H7 (cell line): ENCODE measurements around the gene EIF4G2. TPM values are rescaled to one million over a fixed set of nuclear protein-coding genes. Genes with fewer than 3 reads are reported as not detected.
"Not testable (repeated sequence)": the region's sequence is repeated elsewhere in the genome, so short reads cannot be mapped to it uniquely, and the experiment has no call there.

Source experiments
- DNase-seq: peaks from one replicate; pipeline ENCODE4 v3.0.0; 2012
- H3K27me3 ChIP-seq: 2 replicates; pipeline ENCODE4 v1.6.0; 2011; ENCODE audit warnings: mild to moderate bottlenecking, low read length; ENCODE audit not compliant: control insufficient read depth, insufficient read depth
- H3K36me3 ChIP-seq: replicated peaks from 2 replicates; pipeline ENCODE4 v1.5.1; 2011; ENCODE audit warnings: low read length; ENCODE audit not compliant: control insufficient read depth, insufficient read depth
- H3K4me3 ChIP-seq: 2 replicates; pipeline ENCODE4 v1.5.1; 2011; ENCODE audit warnings: low read depth, mild to moderate bottlenecking, control low read depth, low read length, moderate library complexity; ENCODE audit not compliant: insufficient read depth
- total RNA-seq: library from RNA; depleted of rRNA; stranded (reverse); fragments of >200 nt; shearing (Covaris generic); gene quantifications from 2 replicates; pipeline ENCODE4 v1.2.3, GENCODE V29; 2014

The EIF4G2 gene
- total RNA-seq, 1 experiment from 2014 or later: 799 TPM

DNA sequence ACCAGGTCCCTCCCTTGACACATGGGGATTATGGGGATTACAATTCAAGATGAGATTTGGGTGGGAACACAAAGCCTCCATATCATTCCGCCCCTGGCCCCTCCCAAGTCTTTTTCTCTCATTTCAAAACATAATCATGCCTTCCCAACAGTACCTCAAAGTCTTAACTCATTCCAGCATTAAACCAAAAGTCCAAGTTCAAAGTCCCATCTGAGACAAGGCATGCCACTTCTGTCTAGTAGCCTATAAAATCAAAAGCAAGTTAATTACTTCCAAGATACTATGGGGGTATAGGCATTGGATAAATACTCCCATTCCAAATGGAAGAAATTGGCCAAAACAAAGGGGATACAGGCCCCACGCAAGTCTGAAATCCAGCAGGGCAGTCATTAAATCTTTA, 19.7 kb upstream of the EIF4G2 start:
- H3K36me3 ChIP-seq: no peaks in the 10 kb centered on the region
- no peaks in the 10 kb centered on the region for H3K27me3 ChIP-seq
- no peak overlapping the region for H3K4me3 ChIP-seq
- no peak for DNase-seq

DNA sequence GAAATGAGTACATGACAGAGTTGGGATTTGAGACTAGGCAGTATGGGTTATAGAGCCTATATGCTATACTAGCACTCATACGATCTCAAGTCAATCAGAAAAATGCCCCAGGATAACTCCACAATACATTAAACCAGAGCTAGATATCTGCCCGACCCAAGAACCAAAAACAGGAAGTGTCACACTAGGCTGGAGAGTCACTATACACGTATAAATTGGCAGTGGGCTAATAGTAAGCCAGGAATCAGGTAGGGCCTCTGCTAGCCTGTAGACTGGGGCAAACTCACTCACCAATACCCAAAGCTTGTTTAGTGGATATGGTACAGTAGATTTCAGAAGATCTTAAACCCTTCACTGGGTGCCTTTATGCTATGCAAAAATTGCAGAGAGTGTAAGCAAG, 16.2 kb upstream of the EIF4G2 start:
- H3K36me3 ChIP-seq: no peaks in the 10 kb centered on the region
- H3K27me3 ChIP-seq: no peaks in the 10 kb centered on the region
- DNase-seq: no peak
- no peak overlapping the region for H3K4me3 ChIP-seq

DNA sequence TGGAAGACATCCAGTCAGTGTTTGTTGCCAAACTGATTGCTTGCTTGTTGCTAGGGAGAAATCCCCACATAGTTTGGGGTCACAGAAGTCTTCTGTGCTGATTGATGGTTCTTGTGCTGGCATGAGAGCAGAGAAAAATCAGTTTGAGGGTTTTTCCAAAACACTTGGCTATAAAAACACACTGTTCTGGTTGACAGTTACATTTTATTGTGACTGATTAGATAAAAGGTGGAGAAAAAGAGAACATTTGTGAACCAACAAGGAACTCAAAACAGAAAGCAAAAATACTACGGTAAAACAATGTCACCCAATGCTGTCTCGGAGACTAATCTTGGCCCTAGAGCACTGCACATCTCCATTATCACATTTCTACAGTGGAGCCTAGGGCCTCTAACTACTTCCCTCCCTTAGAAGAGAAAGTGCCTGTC, 14.4 kb upstream of the EIF4G2 start:
- H3K4me3 ChIP-seq: no peak overlapping the region
- no peaks in the 10 kb centered on the region for H3K27me3 ChIP-seq
- no peaks in the 10 kb centered on the region for H3K36me3 ChIP-seq
- no peak for DNase-seq

DNA sequence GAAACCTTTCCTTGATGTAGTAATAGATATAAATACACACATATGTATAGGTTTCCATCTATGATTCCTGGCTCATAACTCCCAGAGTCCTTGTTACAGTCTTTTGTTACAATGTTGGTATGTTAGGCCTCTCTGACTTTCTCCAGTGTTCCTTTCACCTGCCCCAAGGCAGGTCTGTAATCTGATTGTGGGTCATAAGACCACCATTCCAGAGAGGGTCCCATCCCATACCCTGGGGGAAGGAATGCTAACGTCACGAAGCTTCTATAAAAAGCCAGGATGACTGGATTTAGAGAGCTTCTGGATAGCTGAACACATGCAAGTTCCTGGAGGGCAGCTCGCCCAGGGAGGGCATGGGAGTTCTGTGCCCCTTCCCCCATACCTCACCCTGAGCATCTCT, 13.8 kb upstream of the EIF4G2 start:
- H3K27me3 ChIP-seq, H3K36me3 ChIP-seq, H3K4me3 ChIP-seq, DNase-seq: not testable (repeated sequence)

DNA sequence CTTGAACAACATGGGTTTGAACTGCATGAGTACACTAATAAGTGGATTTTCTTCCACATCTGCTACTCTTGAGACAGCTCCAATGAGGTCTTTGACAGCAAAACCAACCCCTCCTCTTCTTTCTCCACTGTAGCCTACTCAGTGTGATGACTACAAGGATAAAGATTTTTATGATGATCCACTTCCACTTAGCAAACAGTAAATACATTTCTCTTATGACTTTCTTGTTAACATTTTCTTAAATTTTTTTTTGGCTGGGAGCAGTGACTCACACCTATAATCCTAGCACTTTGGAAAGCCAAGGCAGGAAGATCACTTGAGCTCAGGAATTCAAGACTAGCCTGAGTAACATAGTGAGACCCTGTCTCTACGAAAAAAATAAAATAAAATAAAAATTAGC, 9.9 kb upstream of the EIF4G2 start:
- Histone ChIP-seq H3K27me3 (no peaks in the 10 kb centered on the region), H3K36me3 (no peaks in the 10 kb centered on the region), H3K4me3 (no peak overlapping the region)
- DNase-seq: no peak

DNA sequence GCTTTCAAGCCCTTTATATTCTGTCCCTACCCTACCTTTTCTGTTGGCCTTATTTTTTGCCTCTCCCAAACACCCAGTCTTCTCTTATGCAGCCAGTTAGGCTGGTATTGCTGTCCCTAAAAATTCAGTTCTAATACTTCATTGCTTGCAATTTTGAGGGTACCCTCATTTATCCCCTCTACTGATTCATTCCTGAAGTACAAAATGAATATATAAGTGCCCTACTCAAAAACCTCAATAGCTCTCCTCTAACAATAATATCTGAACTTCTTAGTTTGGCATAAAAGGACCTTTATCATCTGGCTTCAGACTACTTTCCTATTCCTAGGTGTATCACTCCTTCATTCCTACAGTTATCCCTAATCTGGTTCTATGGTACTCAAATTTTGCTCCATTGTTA, 5.2 kb upstream of the EIF4G2 start:
- Histone ChIP-seq H3K36me3 (no peaks in the 10 kb centered on the region), H3K4me3 (no peak overlapping the region), H3K27me3 (no peaks in the 10 kb centered on the region; the same call in 1 of the 2 replicates)
- DNase-seq: no peak

DNA sequence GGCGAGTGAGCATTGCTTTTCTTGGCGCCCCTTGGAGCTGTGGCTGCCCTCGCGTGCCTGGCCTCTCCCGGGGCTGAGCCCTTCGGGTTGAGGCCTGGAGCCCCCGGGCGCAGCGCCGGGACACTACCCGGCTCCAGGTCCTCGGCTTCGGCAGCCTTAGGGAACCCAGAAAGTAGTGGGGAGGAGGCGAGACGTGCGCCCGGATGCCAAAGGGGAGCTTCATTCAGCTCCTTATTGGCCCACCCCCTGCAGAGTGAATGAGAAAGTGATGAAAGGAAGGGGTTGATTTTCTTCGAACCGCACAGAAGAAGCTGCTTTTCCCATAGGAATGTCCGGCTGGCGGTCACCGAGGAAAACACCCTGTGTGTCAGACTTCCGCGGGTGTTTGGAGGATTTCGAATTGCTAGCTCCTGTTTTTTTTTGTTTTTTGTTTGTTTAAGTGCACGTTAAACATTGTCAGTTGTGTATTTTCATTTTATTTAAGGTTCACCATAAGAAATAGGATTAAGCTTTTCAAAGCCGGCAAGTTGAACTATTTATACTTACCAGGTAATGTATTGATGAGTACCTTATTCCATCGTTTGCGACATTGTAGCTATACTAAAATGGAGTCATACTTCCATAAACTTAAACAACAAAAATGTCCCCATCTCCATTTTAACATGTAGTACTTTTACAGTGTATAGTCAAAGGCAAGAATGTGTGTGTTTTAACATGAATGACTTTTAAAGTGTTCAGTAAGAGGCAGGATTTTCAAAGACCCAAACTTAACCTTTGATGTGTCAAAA, 841 bp upstream of the EIF4G2 start:
- Histone ChIP-seq H3K27me3 (no peaks in the 10 kb centered on the region; the same call in 1 of the 2 replicates), H3K36me3 (peaks cover 20% of the 10 kb centered on the region), H3K4me3 (peak overlapping the region; percentile 98)
- peak; percentile 77 for DNase-seq

DNA sequence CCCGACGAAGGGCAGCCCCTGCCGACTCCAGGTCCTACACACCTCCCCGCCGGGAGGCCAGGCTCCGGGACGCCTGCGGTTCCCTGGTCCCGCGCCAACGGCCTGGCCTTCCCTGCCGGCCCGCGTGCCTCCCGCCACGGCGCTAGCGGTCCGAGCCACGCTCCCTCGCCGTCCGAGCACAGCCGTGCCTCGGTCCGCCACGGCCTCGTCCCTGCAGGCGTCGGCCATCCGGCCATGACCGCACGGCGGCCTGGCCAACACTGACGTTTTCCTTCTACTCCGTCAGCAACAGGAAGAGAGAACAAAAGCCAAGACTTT, 532 bp downstream of the EIF4G2 start:
- Histone ChIP-seq H3K27me3 (no peaks in the 10 kb centered on the region; the same call in 1 of the 2 replicates), H3K36me3 (peaks cover 30% of the 10 kb centered on the region), H3K4me3 (peak overlapping the region; percentile 98)
- no peak for DNase-seq

DNA sequence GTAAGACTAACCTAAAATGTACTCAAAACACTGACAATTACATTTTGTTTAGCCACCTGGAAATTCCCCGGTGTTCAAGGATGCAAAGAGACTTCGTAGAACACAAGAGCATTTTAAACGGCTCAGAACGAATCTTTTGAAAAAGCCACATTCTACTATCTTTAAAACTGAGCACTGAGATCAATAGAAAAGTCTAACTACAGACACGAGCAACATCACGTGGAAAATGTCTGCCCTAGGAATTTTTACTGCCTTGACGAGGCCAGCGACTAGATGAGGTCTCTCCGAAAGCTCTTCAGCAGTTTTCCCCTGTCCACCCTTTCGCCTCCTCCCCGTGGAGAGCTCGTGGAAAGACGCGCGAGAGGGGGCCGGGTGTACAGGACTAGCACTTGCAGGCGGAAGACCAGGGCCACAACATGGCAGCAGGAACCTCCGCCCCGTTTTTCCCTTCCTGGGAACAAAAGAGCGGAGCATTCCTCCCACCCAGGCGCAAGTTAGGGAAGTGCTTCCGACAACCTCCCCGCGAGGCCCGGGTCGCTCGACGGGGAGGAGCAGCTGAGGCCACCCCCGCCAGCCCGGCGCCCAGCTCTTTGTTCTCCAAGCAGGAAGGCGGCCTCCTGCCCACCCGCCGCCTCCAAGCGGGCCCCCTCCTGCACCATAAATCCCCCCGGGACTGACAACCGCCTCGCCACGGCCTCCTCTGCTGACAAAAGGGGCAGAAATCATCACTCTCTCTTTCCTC, 1.1 kb downstream of the EIF4G2 start:
- Histone ChIP-seq H3K36me3 (peaks cover 34% of the 10 kb centered on the region), H3K4me3 (peak overlapping the region; percentile 98), H3K27me3 (no peaks in the 10 kb centered on the region; the same call in 1 of the 2 replicates)
- DNase-seq: peak; percentile 66

DNA sequence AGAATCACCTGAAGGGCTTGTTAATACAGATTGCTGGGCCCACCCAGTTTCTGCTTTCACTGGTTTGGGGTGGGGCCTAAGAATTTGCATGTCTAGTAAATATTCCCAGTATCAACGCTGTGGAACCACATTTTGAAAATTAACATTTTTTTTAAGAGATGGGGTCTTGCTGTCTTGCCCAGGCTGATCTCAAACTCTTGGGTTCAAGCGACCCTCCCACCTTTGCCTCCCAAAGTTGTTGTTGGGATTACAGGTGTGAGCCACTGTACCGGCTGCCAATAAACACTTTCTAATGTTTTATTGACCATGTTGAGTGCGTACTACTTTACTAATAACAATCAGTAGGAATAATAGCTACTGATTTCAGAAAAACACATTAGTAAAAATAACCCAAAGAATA, 2.5 kb downstream of the EIF4G2 start:
- no peak for DNase-seq
- Histone ChIP-seq H3K27me3 (no peaks in the 10 kb centered on the region; the same call in 1 of the 2 replicates), H3K36me3 (peaks cover 47% of the 10 kb centered on the region), H3K4me3 (no peak overlapping the region)

DNA sequence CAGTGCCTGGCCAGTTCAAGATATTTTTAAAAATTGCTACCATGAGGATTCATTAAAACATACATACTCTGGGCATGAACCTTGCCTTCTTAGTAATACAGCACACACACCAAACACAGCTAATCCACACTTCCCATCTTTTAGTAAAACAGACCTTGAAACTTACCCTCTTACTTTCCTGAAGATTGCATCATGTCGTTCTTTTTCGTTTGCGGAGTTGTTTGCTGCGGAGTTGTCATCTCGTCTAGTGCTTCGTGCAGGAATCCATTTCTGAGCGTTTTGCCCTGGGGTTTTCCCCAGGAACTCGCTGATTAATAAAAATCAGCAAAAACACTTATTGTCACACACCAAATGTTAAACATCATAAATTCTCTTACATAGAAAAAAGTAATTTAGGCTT, 3.0 kb downstream of the EIF4G2 start:
- Histone ChIP-seq H3K36me3 (peaks cover 52% of the 10 kb centered on the region), H3K27me3 (no peaks in the 10 kb centered on the region; the same call in 1 of the 2 replicates), H3K4me3 (no peak overlapping the region)
- no peak for DNase-seq

DNA sequence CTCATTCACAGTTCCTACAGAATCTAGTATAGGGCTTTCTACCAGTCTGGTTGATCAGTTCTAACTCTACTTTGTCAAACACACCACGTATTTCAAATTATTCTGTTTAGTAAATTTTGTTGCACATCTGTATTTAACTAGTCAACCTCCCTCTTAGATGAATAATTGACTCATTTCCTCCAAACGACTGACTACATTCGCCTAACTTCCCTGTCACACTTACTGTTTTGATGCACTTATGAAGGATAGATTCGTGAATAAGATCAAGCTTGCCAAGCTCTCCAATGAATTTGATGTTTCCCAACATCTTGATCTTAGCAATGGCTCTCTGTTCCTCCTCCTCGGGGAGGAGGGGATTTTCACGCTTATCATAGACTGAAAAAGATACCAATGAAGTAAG, 5.0 kb downstream of the EIF4G2 start:
- H3K27me3 ChIP-seq: no peaks in the 10 kb centered on the region
- peaks cover 70% of the 10 kb centered on the region for H3K36me3 ChIP-seq
- no peak for DNase-seq
- H3K4me3 ChIP-seq: no peak overlapping the region

DNA sequence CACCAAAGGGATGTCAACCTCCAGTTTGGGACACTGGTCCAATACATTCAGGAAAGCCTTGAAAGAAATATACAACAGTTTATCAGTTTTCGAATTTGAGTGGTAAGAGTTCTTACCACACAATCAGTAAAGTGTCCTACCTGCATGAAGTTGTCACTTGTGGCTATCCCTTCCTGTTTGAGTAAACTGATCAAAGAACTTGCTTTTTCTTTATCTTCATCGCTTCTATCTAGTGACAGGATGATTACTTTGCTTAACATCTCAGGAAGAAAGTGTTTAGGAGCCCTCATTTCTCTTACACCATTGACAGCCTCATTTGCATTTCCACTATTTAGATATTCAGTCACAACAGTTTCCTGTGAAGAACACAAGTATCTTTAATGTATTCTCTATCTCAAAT, 8.4 kb downstream of the EIF4G2 start:
- H3K36me3 ChIP-seq: peaks cover 70% of the 10 kb centered on the region
- DNase-seq: no peak
- H3K4me3 ChIP-seq: no peak overlapping the region
- no peaks in the 10 kb centered on the region for H3K27me3 ChIP-seq

DNA sequence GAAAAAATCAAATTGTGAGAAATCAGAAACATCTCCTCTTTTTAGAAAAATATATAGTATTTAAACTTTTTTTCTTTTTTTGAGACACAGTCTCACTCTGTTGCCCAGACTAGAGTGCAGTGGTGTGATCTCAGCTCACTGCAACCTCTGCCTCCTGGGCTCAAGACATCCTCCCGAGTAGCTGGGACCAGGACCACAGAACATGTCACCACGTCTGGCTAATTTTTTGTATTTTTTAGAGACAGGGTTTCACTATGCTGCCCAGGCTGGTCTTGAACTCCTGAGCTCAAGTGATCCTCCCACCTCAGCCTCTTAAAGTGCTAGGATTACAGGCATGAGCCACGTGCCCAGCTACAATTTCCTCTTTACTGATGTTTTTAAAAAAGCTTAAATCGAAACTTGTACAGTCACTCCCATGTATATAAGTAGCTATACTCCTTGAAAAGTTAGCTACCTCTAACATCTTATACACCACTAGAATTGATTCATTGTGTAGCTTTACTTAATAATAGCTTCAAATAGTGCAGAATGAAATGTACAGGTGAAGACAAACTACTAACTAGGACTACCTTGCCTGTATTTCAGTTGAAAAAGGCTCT, 10.3 kb downstream of the EIF4G2 start:
- Histone ChIP-seq H3K4me3 (no peak overlapping the region), H3K27me3 (no peaks in the 10 kb centered on the region), H3K36me3 (peaks cover 58% of the 10 kb centered on the region)

DNA sequence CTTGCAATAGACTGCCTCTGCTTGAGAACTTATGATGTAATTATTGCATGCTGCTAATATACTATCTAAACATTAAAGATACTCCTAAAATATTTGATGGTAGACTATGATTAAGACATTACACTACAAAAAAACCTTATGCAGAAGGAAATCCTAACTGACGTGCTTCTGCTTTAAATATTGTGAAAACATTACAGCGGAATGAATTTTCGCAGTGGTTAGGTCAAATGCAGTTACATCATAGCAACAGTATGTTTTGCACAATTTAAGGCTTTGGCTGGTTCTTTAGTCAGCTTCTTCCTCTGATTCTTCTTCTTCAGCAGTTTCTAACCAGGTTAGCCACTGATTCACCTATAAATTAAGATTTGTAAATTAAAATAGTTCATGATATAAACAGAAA, 11.2 kb downstream of the EIF4G2 start:
- Histone ChIP-seq H3K27me3 (no peaks in the 10 kb centered on the region), H3K4me3 (no peak overlapping the region), H3K36me3 (peaks cover 50% of the 10 kb centered on the region)
- DNase-seq: no peak

More for the DNA sequence above, 10.3 kb downstream of the EIF4G2 start:
- no peak for DNase-seq
